Head of caudate nucleus (tissue), 42 donors: ENCODE results near the gene OR2J2.
"Not testable (repeated sequence)": the region's sequence is repeated elsewhere in the genome, so short reads cannot be mapped to it uniquely, and the experiment has no call there.

ENCODE experiments used
- DNase-seq, 42 donors: peaks; one replicate each; pipeline versions ENCODE4 v3.0.0 to v3.0.0-alpha.2; 2020 to 2021; ENCODE audit warnings: mixed read lengths in 7 of 42
- intact Hi-C: fragments of 100-400 bp; cut with DNase I; formaldehyde crosslinking; loops from one replicate; pipeline ENCODE4 v1.15.0; 2022

The OR2J2 gene

DNA sequence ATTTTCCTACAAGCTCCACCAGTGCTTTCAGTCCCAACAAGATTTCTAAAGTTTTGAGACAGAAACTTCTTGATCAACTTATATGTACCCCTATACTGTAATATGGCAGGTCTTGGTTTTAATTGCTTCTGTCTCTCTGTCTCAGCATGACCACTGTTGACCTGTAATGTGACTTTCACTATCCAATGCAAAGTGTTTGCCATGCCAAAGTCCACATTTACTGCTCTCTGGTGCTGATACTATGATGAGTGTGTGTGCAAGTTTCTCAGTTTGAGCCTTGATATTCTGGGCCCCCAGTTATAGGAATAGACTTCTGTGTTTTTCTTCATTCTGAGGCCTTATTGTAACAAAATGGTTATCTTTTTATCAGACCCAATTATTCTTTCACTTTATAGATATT lies 45.8 kb downstream of the OR2J2 start:
- intact Hi-C loops: no loop called here
- no peak for DNase-seq

- intact Hi-C loops, DNase-seq: not testable (repeated sequence)
Measured at GRCh38 chr6:29217242-29217641, 46.5 kb downstream of the OR2J2 start.

- intact Hi-C loops, DNase-seq: not testable (repeated sequence)
Measured at GRCh38 chr6:29218056-29218455, 47.3 kb downstream of the OR2J2 start.
